ENCODE data around the gene ELAPOR1.

Gene ELAPOR1

DNA sequence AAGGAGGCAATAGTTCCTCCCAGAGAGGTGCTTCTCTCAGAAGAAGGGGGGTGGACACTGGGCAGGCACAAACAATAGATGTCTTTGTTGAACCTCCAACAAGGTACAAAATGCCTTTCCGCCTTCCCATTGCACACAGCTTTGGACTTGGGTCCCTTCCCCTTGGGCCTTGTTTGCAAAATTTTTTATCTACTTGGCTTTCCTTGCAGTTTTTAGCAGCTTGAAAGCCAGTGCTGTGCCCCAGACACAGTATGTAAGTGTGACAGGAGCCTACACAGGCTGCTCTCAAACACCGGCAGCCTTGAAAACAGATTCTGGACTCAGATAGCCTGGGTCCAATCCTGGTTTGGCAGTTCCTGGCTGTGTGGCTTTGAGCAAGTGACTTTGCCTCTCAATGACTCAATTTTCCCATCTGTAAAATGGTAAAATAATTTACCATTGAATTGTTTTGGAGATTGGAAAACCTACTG lies 43.0 kb downstream of the ELAPOR1 start:
- Histone ChIP-seq H3K27me3 (ENCODE audit: control insufficient read depth, insufficient read depth, low read length, poor library complexity, severe bottlenecking) (no peaks in the 10 kb centered on the region), H3K9me3 (ENCODE audit: control insufficient read depth, low read length) (no peaks in the 10 kb centered on the region), H3K36me3 (ENCODE audit: control insufficient read depth, insufficient read depth, low read length) (no peaks in the 10 kb centered on the region), H3K4me3 (ENCODE audit: insufficient read depth, low read depth, low read length) (no peak overlapping the region), H3K4me1 (ENCODE audit: control insufficient read depth, insufficient read depth, low read length) (no peaks in the 10 kb centered on the region), H3K27ac (ENCODE audit: insufficient read depth, low read depth, low read length, poor library complexity, severe bottlenecking) (no peak overlapping the region)
- WGBS, 2 experiments: 96% methylated on average over 2 of the region's 2 CpGs

DNA sequence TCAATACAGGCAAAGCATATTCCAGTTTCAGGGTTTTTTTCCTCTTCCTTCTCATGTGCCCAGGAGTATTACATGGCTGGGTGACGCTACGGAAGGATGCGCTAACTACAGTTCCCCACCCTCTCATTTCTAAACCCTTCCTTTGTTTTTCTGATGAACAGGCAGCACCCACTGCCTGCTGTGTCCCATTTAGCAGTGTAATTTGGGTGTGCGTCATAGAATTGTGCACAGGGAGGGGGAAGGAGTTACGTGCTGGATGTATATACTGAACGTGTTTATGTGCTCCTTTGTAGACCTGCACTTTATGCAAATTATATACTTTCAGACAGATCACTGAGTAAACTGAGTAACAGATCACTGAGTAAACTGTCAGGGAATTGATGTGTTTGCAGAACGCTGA lies 44.5 kb downstream of the ELAPOR1 start:
- no peaks in the 10 kb centered on the region for H3K27me3 ChIP-seq (ENCODE audit: control insufficient read depth, insufficient read depth, low read length, poor library complexity, severe bottlenecking)
- no peak overlapping the region for H3K4me3 ChIP-seq (ENCODE audit: insufficient read depth, low read depth, low read length)
- 89 to 95% methylated on average over 7 of the region's 7 CpGs for WGBS, 2 experiments
- H3K36me3 ChIP-seq (ENCODE audit: control insufficient read depth, insufficient read depth, low read length): no peaks in the 10 kb centered on the region
- no peaks in the 10 kb centered on the region for H3K9me3 ChIP-seq (ENCODE audit: control insufficient read depth, low read length)
- no peak overlapping the region for H3K27ac ChIP-seq (ENCODE audit: insufficient read depth, low read depth, low read length, poor library complexity, severe bottlenecking)
- no peaks in the 10 kb centered on the region for H3K4me1 ChIP-seq (ENCODE audit: control insufficient read depth, insufficient read depth, low read length)

DNA sequence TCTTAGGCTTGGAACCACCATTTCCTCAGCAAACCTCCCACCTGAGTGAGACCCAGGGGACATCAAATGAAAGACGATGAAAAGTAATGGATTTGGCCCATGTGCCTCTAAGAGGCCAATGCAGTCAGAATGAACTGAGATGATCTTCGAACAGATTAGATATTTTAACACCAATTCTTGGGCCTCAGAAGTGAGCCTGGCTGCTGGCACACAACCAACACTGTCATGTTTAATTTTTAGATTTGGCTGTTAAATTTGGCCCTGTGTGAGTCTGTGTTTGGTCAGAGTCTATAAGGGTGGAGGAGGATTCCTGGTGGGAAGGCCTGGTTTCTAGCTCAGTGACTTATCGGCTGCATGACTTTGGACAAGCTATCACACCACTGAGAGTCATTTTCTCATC lies 45.4 kb downstream of the ELAPOR1 start:
- 94 to 97% methylated on average over 3 of the region's 3 CpGs for WGBS, 2 experiments
- H3K4me1 ChIP-seq (ENCODE audit: control insufficient read depth, insufficient read depth, low read length): no peaks in the 10 kb centered on the region
- no peak overlapping the region for H3K4me3 ChIP-seq (ENCODE audit: insufficient read depth, low read depth, low read length)
- no peaks in the 10 kb centered on the region for H3K27me3 ChIP-seq (ENCODE audit: control insufficient read depth, insufficient read depth, low read length, poor library complexity, severe bottlenecking)
- no peaks in the 10 kb centered on the region for H3K9me3 ChIP-seq (ENCODE audit: control insufficient read depth, low read length)
- H3K36me3 ChIP-seq (ENCODE audit: control insufficient read depth, insufficient read depth, low read length): no peaks in the 10 kb centered on the region
- no peak overlapping the region for H3K27ac ChIP-seq (ENCODE audit: insufficient read depth, low read depth, low read length, poor library complexity, severe bottlenecking)

DNA sequence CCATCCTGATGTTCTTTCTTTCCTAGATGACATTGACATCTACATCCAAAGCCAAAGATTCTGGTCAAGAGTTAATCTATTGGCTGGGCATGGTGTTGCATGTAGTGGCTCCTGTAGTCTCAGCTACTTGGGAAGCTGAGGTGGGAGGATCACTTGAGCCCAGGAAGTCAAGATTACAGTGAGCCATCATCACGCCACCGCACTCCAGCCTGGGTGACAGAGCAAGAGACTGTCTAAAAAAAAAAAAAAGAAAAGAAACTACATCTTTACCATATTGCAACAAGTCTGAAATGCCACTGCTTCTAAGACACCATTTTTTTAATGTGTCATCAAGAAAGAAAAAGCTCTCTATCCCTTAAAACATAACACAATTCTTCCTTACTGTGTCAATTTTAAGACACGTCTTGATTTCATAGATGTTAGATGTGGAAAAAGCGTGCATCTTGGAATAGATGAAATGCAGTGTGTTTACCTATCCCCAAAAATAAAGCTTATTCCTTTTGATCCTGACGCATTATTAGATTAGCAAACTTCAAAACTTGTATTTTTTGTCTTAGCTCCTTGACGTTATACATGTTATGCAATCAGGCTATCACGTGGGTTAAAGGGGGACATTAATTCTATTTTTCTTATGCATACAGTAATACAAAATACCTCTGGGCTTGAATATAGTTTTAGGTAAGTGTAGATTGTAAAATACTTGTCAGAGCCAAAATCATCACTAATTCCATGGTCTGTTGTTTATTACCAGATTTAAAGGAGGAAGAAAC lies 46.3 kb downstream of the ELAPOR1 start:
- Histone ChIP-seq H3K36me3 (ENCODE audit: control insufficient read depth, insufficient read depth, low read length) (no peaks in the 10 kb centered on the region), H3K9me3 (ENCODE audit: control insufficient read depth, low read length) (no peaks in the 10 kb centered on the region), H3K27ac (ENCODE audit: insufficient read depth, low read depth, low read length, poor library complexity, severe bottlenecking) (no peak overlapping the region), H3K4me3 (ENCODE audit: insufficient read depth, low read depth, low read length) (no peak overlapping the region), H3K4me1 (ENCODE audit: control insufficient read depth, insufficient read depth, low read length) (no peaks in the 10 kb centered on the region), H3K27me3 (ENCODE audit: control insufficient read depth, insufficient read depth, low read length, poor library complexity, severe bottlenecking) (no peaks in the 10 kb centered on the region)
- WGBS, 2 experiments: 89 to 91% methylated on average over 4 to 6 of the region's 7 CpGs

DNA sequence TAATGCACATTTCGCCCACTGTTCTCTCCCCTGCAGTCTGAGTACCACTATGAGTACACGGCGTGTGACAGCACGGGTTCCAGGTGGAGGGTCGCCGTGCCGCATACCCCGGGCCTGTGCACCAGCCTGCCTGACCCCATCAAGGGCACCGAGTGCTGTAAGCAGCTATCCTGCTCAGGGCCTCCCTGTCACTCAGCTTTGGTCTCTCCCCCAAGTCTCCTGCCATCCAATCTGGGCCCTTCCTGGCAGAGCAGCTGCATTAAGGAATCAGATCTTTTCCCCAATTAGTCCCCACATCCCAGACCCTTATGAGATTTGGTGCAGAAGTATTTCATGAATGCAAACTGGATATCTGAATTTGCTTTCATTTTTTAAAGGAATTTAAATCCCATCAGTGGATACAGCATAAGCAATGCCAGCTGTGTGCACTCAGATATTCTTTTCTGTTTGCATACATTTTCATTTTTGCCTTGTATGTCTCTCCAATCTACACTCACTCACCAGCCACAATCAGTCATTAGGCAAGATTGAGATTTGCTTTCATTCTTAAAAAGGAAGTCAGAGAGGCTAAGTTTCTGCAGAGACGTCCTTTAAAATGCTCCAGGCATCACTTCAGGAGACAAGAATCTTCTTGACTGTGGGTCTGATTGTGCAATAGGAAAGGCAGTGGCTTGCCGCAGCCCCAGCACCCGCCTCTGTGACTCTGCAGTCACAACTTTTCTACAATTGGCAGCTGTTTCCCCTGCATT lies 48.1 kb downstream of the ELAPOR1 start:
- WGBS, 2 experiments: 88 to 89% methylated on average over 12 of the region's 12 CpGs
- H3K4me3 ChIP-seq (ENCODE audit: insufficient read depth, low read depth, low read length): no peak overlapping the region

DNA sequence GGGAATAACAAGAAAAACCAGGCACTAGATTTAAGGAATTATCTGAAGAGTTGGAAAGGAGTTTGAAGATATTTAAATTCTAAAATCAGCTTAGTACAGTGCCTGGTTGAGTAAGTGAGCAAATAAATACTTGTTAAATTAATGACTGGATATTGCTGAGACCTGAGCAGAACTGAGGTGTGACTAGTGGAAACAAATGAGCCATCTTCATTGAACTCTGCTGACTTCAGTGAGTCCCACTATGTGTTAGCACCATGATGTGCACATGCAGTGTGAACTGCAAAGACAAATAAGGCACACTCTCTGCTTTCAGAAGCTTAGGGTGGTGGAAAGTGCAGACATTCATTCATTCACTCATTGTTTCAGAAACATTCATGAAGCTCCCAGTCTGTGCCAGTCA lies 48.7 kb downstream of the ELAPOR1 start:
- Histone ChIP-seq H3K27me3 (ENCODE audit: control insufficient read depth, insufficient read depth, low read length, poor library complexity, severe bottlenecking) (no peaks in the 10 kb centered on the region), H3K27ac (ENCODE audit: insufficient read depth, low read depth, low read length, poor library complexity, severe bottlenecking) (no peak overlapping the region), H3K4me1 (ENCODE audit: control insufficient read depth, insufficient read depth, low read length) (no peaks in the 10 kb centered on the region), H3K9me3 (ENCODE audit: control insufficient read depth, low read length) (no peaks in the 10 kb centered on the region), H3K4me3 (ENCODE audit: insufficient read depth, low read depth, low read length) (no peak overlapping the region), H3K36me3 (ENCODE audit: control insufficient read depth, insufficient read depth, low read length) (no peaks in the 10 kb centered on the region)

More for the DNA sequence above, 48.1 kb downstream of the ELAPOR1 start:
- no peaks in the 10 kb centered on the region for H3K36me3 ChIP-seq (ENCODE audit: control insufficient read depth, insufficient read depth, low read length)
- no peaks in the 10 kb centered on the region for H3K27me3 ChIP-seq (ENCODE audit: control insufficient read depth, insufficient read depth, low read length, poor library complexity, severe bottlenecking)
- no peak overlapping the region for H3K27ac ChIP-seq (ENCODE audit: insufficient read depth, low read depth, low read length, poor library complexity, severe bottlenecking)
- H3K4me1 ChIP-seq (ENCODE audit: control insufficient read depth, insufficient read depth, low read length): no peaks in the 10 kb centered on the region
- H3K9me3 ChIP-seq (ENCODE audit: control insufficient read depth, low read length): no peaks in the 10 kb centered on the region

DNA sequence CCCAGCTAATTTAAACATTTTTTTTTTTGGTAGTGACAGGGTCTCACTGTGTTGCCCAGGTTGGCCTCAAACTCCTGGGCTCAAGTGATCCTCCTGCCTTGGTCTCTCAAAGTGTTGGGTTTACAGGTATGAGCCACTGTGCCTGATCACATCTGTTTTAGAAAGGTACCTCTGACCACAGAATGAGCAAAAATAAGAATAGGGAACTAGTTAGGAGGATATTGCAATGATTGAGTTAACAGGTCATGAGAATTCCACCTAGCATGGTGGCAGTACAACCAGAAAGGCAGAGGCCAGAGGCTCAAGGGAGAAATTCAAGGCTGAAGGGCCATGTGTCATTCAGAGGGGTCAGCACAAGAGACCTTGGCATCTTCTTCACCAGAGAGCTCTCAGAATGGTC lies 49.6 kb downstream of the ELAPOR1 start:
- no peaks in the 10 kb centered on the region for H3K4me1 ChIP-seq (ENCODE audit: control insufficient read depth, insufficient read depth, low read length)
- H3K27ac ChIP-seq (ENCODE audit: insufficient read depth, low read depth, low read length, poor library complexity, severe bottlenecking): no peak overlapping the region
- H3K4me3 ChIP-seq (ENCODE audit: insufficient read depth, low read depth, low read length): no peak overlapping the region
- H3K27me3 ChIP-seq (ENCODE audit: control insufficient read depth, insufficient read depth, low read length, poor library complexity, severe bottlenecking): no peaks in the 10 kb centered on the region
- H3K36me3 ChIP-seq (ENCODE audit: control insufficient read depth, insufficient read depth, low read length): no peaks in the 10 kb centered on the region
- no peaks in the 10 kb centered on the region for H3K9me3 ChIP-seq (ENCODE audit: control insufficient read depth, low read length)

Data from ectodermal cell (in vitro differentiated cells).